ENCODE results near the gene TIMM10B. TPM values are rescaled to one million over a fixed set of nuclear protein-coding genes. Genes with fewer than 3 reads are reported as not detected.

Gene TIMM10B
- total and polyA plus RNA-seq, 2 experiments from 2014 or later = 33.7 to 46.2 TPM

DNA sequence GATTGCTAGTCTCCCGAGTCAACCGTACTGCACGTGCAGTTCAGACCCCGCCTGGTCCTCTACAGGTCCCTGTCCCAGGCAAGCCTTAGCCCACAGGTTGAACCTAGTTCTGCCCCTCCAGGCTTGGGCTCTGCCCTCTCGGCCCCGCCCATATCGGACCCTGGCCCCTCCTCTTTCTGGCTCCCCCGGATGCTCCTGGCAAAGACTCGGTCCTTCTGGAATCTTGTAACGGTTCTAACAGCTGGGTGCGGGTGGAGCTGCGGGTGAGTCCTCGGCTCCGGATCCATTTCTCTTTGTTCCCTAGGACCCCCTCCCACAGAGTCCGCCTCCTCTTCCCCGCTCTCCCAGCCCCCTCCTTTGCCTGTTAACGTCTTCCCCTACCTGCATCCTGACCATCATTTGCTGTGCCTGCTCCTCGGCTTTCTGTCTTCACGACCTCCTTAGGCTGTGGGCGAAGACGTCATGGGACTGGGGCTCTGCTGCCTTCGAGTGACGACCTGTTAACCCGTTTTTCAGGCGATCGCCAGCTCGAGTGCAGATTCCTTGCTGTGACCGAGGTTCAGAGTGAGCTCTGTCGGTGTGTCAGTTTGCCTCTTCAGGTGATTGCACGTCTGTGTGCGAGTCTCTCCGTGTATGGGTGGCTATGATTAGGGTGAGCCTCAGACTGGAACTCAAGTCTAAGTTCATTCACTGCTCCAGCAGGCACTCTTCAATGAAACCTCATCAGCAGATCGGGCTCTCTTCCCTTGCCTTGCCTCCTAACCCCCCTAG, 16.0 kb downstream of the TIMM10B start, which contains the start of gene DNHD1:
Gene DNHD1 (plus strand): TSS at position 212 of the 771 bp plus-strand sequence. CDS start 936 bp downstream, outside the sequence.
- Histone ChIP-seq H3K36me3 (peaks cover 15% of the 10 kb centered on the region), H3K4me1 (ENCODE audit: low read depth) (no peaks in the 10 kb centered on the region), H3K9me3 (ENCODE audit: low read depth) (no peaks in the 10 kb centered on the region), H3K27ac (no peak within 1 kb of the TSS), H3K4me3 (no peak within 1 kb of the TSS), H3K27me3 (no peaks in the 10 kb centered on the region)
- DNase-seq (ENCODE audit: low read depth in 1 of 2, low spot score in 1 of 2) = peak in 1 of 2 donors; percentile 22
- TF ChIP-seq, protein P1, sequence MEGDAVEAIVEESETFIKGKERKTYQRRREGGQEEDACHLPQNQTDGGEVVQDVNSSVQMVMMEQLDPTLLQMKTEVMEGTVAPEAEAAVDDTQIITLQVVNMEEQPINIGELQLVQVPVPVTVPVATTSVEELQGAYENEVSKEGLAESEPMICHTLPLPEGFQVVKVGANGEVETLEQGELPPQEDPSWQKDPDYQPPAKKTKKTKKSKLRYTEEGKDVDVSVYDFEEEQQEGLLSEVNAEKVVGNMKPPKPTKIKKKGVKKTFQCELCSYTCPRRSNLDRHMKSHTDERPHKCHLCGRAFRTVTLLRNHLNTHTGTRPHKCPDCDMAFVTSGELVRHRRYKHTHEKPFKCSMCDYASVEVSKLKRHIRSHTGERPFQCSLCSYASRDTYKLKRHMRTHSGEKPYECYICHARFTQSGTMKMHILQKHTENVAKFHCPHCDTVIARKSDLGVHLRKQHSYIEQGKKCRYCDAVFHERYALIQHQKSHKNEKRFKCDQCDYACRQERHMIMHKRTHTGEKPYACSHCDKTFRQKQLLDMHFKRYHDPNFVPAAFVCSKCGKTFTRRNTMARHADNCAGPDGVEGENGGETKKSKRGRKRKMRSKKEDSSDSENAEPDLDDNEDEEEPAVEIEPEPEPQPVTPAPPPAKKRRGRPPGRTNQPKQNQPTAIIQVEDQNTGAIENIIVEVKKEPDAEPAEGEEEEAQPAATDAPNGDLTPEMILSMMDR (IDR thresholded peaks at IDR 0.05; ENCODE audit: low read depth, low read length) = no peak

GRCh38 chr11:6498121-6498520, 16.8 kb downstream of the TIMM10B start:
- peak in 1 of 2 donors; percentile 32 for DNase-seq (ENCODE audit: low read depth in 1 of 2, low spot score in 1 of 2)
- TF ChIP-seq, protein P1 (IDR thresholded peaks at IDR 0.05; ENCODE audit: low read depth, low read length) = no peak

GRCh38 chr11:6498544-6498943, 17.2 kb downstream of the TIMM10B start:
- Histone ChIP-seq H3K9me3 (ENCODE audit: low read depth) (no peaks in the 10 kb centered on the region), H3K27me3 (no peaks in the 10 kb centered on the region), H3K4me3 (no peak overlapping the region), H3K4me1 (ENCODE audit: low read depth) (no peaks in the 10 kb centered on the region), H3K27ac (no peak overlapping the region), H3K36me3 (peaks cover 16% of the 10 kb centered on the region)
- DNase-seq (ENCODE audit: low read depth in 1 of 2, low spot score in 1 of 2) = no peak
- TF ChIP-seq, protein P1 (IDR thresholded peaks at IDR 0.05; ENCODE audit: low read depth, low read length) = no peak

More at GRCh38 chr11:6498121-6498520, 16.8 kb downstream of the TIMM10B start:
- Histone ChIP-seq H3K9me3 (ENCODE audit: low read depth) (no peaks in the 10 kb centered on the region), H3K27me3 (no peaks in the 10 kb centered on the region), H3K4me3 (no peak overlapping the region), H3K4me1 (ENCODE audit: low read depth) (no peaks in the 10 kb centered on the region), H3K27ac (no peak overlapping the region), H3K36me3 (peaks cover 13% of the 10 kb centered on the region)

GRCh38 chr11:6502382-6502781, 21.1 kb downstream of the TIMM10B start:
- DNase-seq (ENCODE audit: low read depth in 1 of 2, low spot score in 1 of 2) = no peak
- Histone ChIP-seq H3K4me3 (no peak overlapping the region), H3K4me1 (ENCODE audit: low read depth) (no peaks in the 10 kb centered on the region), H3K9me3 (ENCODE audit: low read depth) (no peaks in the 10 kb centered on the region), H3K27me3 (no peaks in the 10 kb centered on the region), H3K36me3 (peaks cover 24% of the 10 kb centered on the region), H3K27ac (no peak overlapping the region)
- TF ChIP-seq, protein P1 (IDR thresholded peaks at IDR 0.05; ENCODE audit: low read depth, low read length) = no peak

DNA sequence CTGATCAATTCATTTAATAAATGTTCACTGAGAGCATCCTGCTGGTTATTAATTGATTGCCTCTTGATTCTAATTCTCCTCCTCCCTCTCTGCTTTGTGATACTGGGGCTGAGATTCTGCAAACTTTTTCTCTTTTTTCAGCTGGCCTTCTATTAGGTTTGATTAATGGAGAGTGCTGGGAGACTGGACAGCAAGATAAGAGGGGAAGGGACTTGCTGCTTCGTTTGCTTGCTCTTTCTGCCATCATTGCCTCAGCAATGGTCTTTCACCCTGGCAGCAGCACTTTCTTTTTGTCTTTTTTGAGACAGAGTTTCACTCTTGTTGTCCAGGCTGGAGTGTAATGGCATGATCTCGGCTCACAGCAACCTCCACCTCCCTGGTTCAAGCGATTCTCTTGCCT, 22.9 kb downstream of the TIMM10B start:
- Histone ChIP-seq H3K36me3 (peaks cover 16% of the 10 kb centered on the region), H3K27me3 (no peaks in the 10 kb centered on the region), H3K9me3 (ENCODE audit: low read depth) (no peaks in the 10 kb centered on the region), H3K27ac (no peak overlapping the region), H3K4me3 (no peak overlapping the region), H3K4me1 (ENCODE audit: low read depth) (no peaks in the 10 kb centered on the region)
- no peak for DNase-seq (ENCODE audit: low read depth in 1 of 2, low spot score in 1 of 2)
- TF ChIP-seq, protein P1 (IDR thresholded peaks at IDR 0.05; ENCODE audit: low read depth, low read length) = no peak
